ENCODE measurements around the gene KCNJ18.
"Not testable (repeated sequence)": the region's sequence is repeated elsewhere in the genome, so short reads cannot be mapped to it uniquely, and the experiment has no call there.

The KCNJ18 gene

DNA sequence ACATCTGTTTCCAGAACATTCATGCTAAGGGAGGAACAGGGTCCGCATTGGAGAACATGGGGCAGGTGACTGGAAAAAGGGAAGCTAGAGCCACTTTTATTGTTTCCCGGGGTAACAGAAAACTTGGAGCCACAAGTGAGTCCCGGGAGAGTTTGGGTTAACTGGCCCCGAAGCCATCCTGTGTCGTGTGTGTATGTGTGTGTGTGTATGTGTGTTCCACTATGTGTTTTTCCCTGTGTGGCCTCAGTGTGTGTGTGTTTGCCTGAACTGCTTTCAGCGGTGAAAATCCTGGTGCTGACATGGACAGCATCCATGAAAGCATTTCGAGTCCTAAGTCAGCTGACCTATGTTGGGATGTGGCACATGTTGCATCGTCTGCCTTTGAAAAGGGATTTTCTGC, 20.7 kb downstream of the KCNJ18 start:
- H3K4me1 Mint-ChIP-seq (ENCODE audit: low read depth); H3K4me3 Mint-ChIP-seq; H3K9me3 Mint-ChIP-seq; H3K36me3 Mint-ChIP-seq (ENCODE audit: low read depth); H3K27me3 Mint-ChIP-seq; DNase-seq; H3K27ac Mint-ChIP-seq: not testable (repeated sequence)

DNA sequence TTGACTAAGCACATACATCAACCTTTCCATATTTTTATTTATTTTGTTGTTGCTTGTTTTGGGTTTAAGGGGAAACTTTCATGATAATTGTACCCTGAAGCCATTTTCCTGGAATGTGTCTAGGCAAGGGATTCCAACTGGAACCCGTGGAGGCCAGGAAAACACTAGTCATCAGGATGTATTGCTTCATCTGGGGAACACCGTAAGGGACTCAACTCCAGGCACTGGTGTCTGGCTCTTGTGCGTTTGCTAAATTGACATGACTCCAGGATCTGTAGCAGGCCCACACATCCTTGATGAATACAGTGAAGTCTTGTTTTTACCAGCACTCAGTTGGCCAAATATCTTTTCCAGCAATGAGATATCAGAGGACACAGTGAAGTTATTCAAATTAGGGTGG, 21.3 kb downstream of the KCNJ18 start:
- H3K36me3 Mint-ChIP-seq (ENCODE audit: low read depth); DNase-seq; H3K4me3 Mint-ChIP-seq; H3K27ac Mint-ChIP-seq; H3K9me3 Mint-ChIP-seq; H3K27me3 Mint-ChIP-seq; H3K4me1 Mint-ChIP-seq (ENCODE audit: low read depth): not testable (repeated sequence)

GRCh38 chr17:21714676-21715075, 22.4 kb downstream of the KCNJ18 start:
- H3K9me3 Mint-ChIP-seq; H3K36me3 Mint-ChIP-seq (ENCODE audit: low read depth); H3K27ac Mint-ChIP-seq; H3K27me3 Mint-ChIP-seq; H3K4me1 Mint-ChIP-seq (ENCODE audit: low read depth); H3K4me3 Mint-ChIP-seq; DNase-seq: not testable (repeated sequence)

- not testable (repeated sequence) for H3K9me3 Mint-ChIP-seq; H3K4me3 Mint-ChIP-seq; DNase-seq; H3K4me1 Mint-ChIP-seq (ENCODE audit: low read depth); H3K36me3 Mint-ChIP-seq (ENCODE audit: low read depth); H3K27ac Mint-ChIP-seq; H3K27me3 Mint-ChIP-seq
Measured at GRCh38 chr17:21715877-21716276, 23.6 kb downstream of the KCNJ18 start.

- H3K27me3 Mint-ChIP-seq; H3K27ac Mint-ChIP-seq; H3K4me3 Mint-ChIP-seq; DNase-seq; H3K36me3 Mint-ChIP-seq (ENCODE audit: low read depth); H3K4me1 Mint-ChIP-seq (ENCODE audit: low read depth); H3K9me3 Mint-ChIP-seq: not testable (repeated sequence)
Measured at GRCh38 chr17:21718971-21719370, 26.6 kb downstream of the KCNJ18 start.

- not testable (repeated sequence) for H3K27me3 Mint-ChIP-seq; DNase-seq; H3K36me3 Mint-ChIP-seq (ENCODE audit: low read depth); H3K4me3 Mint-ChIP-seq; H3K9me3 Mint-ChIP-seq; H3K4me1 Mint-ChIP-seq (ENCODE audit: low read depth); H3K27ac Mint-ChIP-seq
Measured at GRCh38 chr17:21719511-21720226, 27.3 kb downstream of the KCNJ18 start.

DNA sequence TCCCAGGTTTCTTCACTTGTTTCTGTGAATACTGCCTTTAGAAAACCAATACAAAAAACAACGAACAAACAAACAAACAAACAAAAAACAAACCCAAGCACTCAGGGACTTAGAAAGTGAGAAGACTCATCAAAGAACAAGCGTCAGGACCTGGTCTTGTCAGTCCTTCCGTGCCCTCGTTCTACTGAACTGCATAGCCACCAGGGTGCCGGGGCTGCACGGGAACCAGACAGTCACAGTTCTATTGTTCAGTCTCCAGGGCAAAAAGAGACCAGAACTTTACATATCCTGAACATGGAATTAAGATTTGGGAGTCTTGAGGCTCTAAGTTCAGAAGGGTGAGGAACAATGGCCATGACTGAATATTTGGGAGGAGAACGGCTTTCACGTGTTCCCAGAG, 28.2 kb downstream of the KCNJ18 start:
- H3K36me3 Mint-ChIP-seq (ENCODE audit: low read depth); DNase-seq; H3K4me3 Mint-ChIP-seq; H3K4me1 Mint-ChIP-seq (ENCODE audit: low read depth); H3K9me3 Mint-ChIP-seq; H3K27ac Mint-ChIP-seq; H3K27me3 Mint-ChIP-seq: not testable (repeated sequence)

DNA sequence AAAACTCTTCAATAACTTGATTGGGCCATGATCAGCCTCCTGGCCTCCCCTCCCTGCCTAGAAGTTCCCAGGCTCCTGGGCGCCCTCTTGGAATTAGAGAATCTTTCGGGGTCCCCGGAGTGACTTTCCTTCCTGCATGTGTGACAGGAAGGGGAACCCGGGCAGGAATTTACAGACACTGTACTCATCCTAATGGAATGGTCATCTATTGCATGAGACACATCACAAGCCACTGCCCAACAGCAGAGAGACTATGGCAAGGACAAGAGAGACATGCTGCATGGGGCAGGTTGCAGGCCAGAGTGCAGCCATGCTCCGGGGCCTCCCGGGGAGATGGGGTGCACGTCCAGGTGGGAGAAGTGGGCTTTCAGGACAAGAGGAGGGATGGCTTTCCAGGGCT, 29.9 kb downstream of the KCNJ18 start:
- H3K27me3 Mint-ChIP-seq; H3K27ac Mint-ChIP-seq; H3K36me3 Mint-ChIP-seq (ENCODE audit: low read depth); H3K4me1 Mint-ChIP-seq (ENCODE audit: low read depth); H3K9me3 Mint-ChIP-seq; H3K4me3 Mint-ChIP-seq; DNase-seq: not testable (repeated sequence)

DNA sequence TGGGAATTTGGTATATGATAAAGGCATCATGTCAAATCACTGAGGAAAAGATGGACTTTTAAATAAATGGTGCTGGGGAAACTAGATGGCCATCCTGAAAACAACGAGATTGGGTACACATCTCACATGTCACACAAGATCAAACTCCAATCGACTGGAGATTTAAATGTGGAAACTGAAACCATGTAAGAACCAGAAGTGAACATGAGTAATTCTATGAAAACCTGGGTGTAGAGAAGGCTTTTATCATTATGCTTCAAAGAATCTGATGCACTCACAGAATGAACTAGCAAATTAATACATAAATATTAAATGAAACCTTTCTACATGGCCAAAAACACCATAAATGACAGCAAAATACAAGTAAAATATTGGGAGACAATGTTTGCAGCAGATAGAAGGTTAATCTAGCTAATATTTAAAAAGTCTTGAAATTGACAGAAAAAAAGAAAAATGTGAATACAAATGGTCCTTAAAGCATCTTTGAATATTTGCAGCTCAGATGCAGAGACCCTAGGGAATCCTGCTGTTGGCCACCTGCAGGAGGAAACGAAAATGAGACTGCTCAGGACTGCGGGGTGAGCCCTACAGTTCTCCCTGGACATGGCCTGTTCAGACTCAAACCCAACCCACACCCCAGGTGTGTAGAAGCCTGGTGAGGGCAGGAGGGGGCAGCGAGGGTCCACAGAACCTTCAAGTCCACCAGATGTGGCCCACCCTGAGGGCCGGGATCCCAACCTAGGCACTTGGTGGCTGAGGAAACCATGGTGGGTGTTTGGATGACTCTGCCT, 32.1 kb downstream of the KCNJ18 start:
- H3K4me3 Mint-ChIP-seq, H3K27ac Mint-ChIP-seq, H3K9me3 Mint-ChIP-seq: not testable (repeated sequence)

GRCh38 chr17:21731076-21731475, 38.8 kb downstream of the KCNJ18 start:
- H3K4me1 Mint-ChIP-seq (ENCODE audit: low read depth); H3K27ac Mint-ChIP-seq; H3K9me3 Mint-ChIP-seq; DNase-seq; H3K36me3 Mint-ChIP-seq (ENCODE audit: low read depth); H3K4me3 Mint-ChIP-seq; H3K27me3 Mint-ChIP-seq: not testable (repeated sequence)

More for the DNA sequence above, 32.1 kb downstream of the KCNJ18 start:
- not testable (repeated sequence) for H3K36me3 Mint-ChIP-seq (ENCODE audit: low read depth); H3K27me3 Mint-ChIP-seq; DNase-seq; H3K4me1 Mint-ChIP-seq (ENCODE audit: low read depth)

DNA sequence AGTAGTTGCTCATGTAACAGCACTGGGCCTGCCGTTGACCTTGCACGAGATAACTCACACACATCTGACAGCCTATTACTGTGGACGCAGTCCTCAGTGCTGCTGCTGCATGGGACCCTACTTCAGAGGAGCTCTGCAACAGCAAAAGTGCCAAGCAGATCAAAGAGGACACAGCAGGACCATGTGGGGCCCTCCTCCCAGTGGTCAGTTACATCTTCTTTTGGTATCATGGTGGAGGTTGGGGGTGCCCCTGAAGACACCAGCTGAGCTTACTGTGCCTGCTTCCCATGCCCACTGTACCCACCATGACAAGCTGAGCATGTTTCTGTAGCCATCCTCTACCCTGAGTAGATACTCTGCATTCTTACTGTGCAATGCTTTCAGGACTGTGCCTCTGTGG, 41.6 kb downstream of the KCNJ18 start:
- not testable (repeated sequence) for DNase-seq; H3K9me3 Mint-ChIP-seq; H3K4me1 Mint-ChIP-seq (ENCODE audit: low read depth); H3K36me3 Mint-ChIP-seq (ENCODE audit: low read depth); H3K27ac Mint-ChIP-seq; H3K27me3 Mint-ChIP-seq; H3K4me3 Mint-ChIP-seq

- H3K9me3 Mint-ChIP-seq; DNase-seq; H3K4me3 Mint-ChIP-seq; H3K36me3 Mint-ChIP-seq (ENCODE audit: low read depth); H3K27ac Mint-ChIP-seq; H3K27me3 Mint-ChIP-seq; H3K4me1 Mint-ChIP-seq (ENCODE audit: low read depth): not testable (repeated sequence)
Measured at GRCh38 chr17:21735814-21736213, 43.5 kb downstream of the KCNJ18 start.

DNA sequence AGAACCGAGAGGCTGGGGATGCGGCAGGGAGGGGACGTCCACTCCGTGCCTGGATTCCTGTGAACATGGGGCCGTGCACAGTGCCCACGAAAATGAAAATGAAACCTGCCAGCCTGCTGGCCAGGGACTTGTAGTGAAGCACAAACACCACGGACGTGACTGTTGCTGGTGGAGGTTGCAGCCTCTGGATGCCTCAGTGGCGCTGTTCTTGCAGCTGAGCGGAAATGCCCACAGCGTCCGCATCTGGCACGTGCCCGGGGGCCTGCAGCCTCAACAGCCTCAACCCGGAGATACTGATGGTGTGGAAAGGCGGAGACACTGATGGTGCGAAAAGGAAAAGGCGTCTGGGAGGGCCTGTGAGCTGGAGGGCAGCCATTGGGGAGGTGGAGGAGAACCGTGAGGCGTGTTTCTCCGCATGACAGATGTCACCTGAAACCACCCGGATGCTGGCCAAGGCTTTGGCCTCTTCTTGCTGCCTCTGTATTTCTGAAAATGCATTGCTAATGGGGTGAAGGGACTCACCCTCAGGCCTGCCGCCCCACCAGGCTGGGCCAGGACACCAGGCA, 44.8 kb downstream of the KCNJ18 start:
- H3K4me1 Mint-ChIP-seq (ENCODE audit: low read depth); H3K27ac Mint-ChIP-seq; H3K36me3 Mint-ChIP-seq (ENCODE audit: low read depth); H3K9me3 Mint-ChIP-seq; DNase-seq; H3K4me3 Mint-ChIP-seq; H3K27me3 Mint-ChIP-seq: not testable (repeated sequence)

GRCh38 chr17:21738241-21738640, 45.9 kb downstream of the KCNJ18 start:
- not testable (repeated sequence) for H3K4me1 Mint-ChIP-seq (ENCODE audit: low read depth); H3K27ac Mint-ChIP-seq; H3K36me3 Mint-ChIP-seq (ENCODE audit: low read depth); H3K27me3 Mint-ChIP-seq; H3K9me3 Mint-ChIP-seq; H3K4me3 Mint-ChIP-seq; DNase-seq

- not testable (repeated sequence) for H3K27me3 Mint-ChIP-seq; H3K36me3 Mint-ChIP-seq (ENCODE audit: low read depth); H3K4me3 Mint-ChIP-seq; H3K9me3 Mint-ChIP-seq; H3K4me1 Mint-ChIP-seq (ENCODE audit: low read depth); H3K27ac Mint-ChIP-seq; DNase-seq
Measured at GRCh38 chr17:21738877-21739474, 46.7 kb downstream of the KCNJ18 start.

Data from activated T-cell treated with anti-CD3 and anti-CD28 coated beads, Interleukin-2, amount 50 U/mL, for 24 hours (primary cell).